ENCODE data around the gene ECM1.

ECM1 gene

GRCh38 chr1:150545486-150546032, 37.6 kb downstream of the ECM1 start:
- TF ChIP-seq CTCF (IDR thresholded peaks at IDR 0.05; ENCODE audit: low read depth, low read length) = no peak
- H3K4me3 ChIP-seq (ENCODE audit: low read depth, low read length) = no peak overlapping the region

- no peak for TF ChIP-seq CTCF (IDR thresholded peaks at IDR 0.05; ENCODE audit: low read depth, low read length)
Observed at GRCh38 chr1:150546294-150546937, 38.5 kb downstream of the ECM1 start.

GRCh38 chr1:150548324-150548631, 40.4 kb downstream of the ECM1 start:
- peak overlapping the region; percentile 63 for H3K4me3 ChIP-seq (ENCODE audit: low read depth, low read length)
- no peak for TF ChIP-seq CTCF (IDR thresholded peaks at IDR 0.05; ENCODE audit: low read depth, low read length)

More at GRCh38 chr1:150546294-150546937, 38.5 kb downstream of the ECM1 start:
- no peak overlapping the region for H3K4me3 ChIP-seq (ENCODE audit: low read depth, low read length)

GRCh38 chr1:150548632-150549495, 41.0 kb downstream of the ECM1 start, which contains the start of gene ADAMTSL4:
ADAMTSL4 (plus strand) TSS chr1:150549408; CDS start chr1:150552289, 2,881 bp downstream.
- no peak for TF ChIP-seq CTCF (IDR thresholded peaks at IDR 0.05; ENCODE audit: low read depth, low read length)
- H3K4me3 ChIP-seq (ENCODE audit: low read depth, low read length) = peak within 1 kb of the TSS; percentile 63

GRCh38 chr1:150549496-150550221, 41.8 kb downstream of the ECM1 start:
- H3K4me3 ChIP-seq (ENCODE audit: low read depth, low read length) = peak overlapping the region; percentile 63

More at GRCh38 chr1:150549496-150550221, 41.8 kb downstream of the ECM1 start:
- TF ChIP-seq CTCF (IDR thresholded peaks at IDR 0.05; ENCODE audit: low read depth, low read length) = 0 out of 2 replicates have a peak, but pooled peaks have one; percentile 22

Data from WI38 (cell line).